Activated T-helper 1 cell treated with anti-CD3 and anti-CD28 coated beads, Interleukin-2, amount 50 U/mL, for 16 hours (primary cell): ENCODE data around the gene GPR183.

Experiments
- DNase-seq, 2 donors: peaks; one replicate each; pipeline ENCODE4 v3.0.0-alpha.2; 2020; ENCODE audit warnings: low read depth in 1 of 2, low spot score in 1 of 2

The GPR183 gene, protein sequence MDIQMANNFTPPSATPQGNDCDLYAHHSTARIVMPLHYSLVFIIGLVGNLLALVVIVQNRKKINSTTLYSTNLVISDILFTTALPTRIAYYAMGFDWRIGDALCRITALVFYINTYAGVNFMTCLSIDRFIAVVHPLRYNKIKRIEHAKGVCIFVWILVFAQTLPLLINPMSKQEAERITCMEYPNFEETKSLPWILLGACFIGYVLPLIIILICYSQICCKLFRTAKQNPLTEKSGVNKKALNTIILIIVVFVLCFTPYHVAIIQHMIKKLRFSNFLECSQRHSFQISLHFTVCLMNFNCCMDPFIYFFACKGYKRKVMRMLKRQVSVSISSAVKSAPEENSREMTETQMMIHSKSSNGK

DNA sequence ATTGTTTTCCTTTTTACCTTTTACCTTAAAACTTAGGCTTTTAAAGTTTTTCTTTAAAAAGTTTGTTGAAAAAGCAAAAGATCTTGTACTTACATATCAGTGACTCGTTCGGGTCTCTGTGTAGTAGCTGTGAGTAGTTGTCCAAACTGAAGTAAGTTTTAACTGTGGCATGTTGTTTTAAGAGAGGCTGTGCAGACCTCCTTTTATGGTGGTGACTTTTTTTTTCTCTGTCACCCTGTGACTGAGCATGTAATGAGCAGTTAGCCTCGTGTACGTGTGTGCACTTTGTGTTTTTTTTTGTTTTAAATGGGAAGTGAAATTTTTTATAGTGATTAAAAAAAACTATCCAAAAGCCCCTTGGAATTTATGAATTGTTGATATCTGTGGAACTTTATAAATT lies at the start of gene GPR183:
GPR183 (minus strand) TSS at position 153 of the 400 bp plus-strand sequence. CDS start 11,254 bp downstream, outside the sequence.
- DNase-seq = no peak

DNA sequence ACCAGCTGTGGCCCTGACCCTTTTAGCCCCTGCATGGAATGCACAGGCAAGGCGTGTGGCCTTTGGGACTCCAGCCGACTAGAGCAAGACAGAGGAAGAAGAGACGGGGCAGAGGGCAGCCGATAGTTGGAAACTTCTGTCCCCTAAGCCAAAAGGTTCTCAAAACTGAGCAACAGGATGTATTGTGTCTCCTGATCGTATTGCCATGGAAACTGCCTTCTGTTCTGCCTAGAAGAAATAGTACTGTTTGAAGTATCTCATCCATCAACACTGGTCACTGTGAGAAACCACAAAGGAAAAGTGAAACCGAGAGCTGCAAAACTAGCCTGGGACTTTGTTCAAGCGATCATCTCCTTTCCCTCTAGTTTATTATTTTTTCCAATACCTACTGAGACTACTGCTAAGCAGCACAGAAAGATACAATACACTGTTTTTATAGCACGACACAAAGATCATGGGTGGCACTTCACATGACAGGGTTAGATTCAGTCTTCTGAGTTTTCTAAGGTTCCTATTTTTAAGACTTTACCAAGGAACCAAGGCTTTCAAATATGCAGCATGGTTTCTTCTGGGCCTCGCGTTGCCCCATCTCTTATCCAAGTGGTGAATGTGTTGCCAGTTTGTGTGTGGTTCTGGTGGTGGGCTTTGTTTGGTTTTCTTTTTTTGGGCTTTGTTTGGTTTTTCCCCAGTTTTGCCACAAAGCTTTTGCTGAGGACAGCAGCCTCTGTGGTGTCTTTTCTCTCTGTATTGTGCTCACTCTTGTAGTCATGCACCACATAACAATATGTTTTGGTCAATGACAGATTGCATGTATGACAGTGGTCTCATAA lies 49.3 kb upstream of the GPR183 start:
- DNase-seq = no peak

DNA sequence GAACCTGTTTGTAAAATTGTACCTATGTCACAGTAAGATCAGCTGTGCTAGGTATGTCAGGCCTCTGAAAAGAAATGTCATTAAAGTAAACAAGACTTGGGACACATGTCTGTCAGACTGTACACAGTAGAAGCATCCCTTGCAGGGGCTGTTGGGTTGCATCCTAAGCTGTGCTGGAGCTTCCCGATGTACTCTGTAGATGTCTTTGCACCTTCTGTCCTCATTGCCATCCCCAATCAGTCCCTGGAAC lies 48.7 kb upstream of the GPR183 start:
- no peak for DNase-seq

DNA sequence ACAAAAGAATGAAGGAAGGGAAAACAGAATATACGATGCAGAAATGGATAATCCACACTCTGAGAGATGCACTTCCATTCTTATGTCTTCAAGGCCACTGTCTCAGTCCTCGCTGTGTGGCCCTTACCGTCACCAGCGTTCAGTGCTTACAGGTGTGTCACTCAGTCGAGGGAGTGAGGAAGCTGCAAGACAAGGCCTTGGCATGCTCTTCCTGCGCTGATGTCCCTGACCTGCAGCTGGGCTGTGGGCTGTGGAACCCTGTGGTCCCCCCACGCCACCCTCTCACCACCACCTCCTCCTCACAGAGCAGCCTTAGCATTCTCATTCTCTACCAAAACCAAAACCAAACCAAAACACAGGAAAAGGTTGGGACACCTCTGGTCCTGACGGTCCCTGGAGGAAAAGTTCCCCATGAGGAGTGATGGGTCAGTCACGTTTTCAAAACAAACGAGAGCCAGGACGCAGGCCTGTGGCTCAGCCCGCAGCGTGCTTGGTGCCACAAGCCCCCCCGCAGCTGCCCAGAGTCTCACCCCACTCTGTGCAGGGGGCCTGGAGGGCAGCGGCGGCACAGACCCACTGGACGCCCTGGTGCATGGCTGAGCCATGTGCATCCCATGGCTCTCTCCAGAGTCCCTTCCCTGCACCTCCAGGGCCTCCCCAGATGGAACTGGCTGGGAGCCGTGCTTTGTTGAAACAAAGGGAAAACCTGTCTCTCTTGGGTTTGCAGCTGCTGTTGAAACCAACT lies 48.2 kb upstream of the GPR183 start:
- DNase-seq = no peak

DNA sequence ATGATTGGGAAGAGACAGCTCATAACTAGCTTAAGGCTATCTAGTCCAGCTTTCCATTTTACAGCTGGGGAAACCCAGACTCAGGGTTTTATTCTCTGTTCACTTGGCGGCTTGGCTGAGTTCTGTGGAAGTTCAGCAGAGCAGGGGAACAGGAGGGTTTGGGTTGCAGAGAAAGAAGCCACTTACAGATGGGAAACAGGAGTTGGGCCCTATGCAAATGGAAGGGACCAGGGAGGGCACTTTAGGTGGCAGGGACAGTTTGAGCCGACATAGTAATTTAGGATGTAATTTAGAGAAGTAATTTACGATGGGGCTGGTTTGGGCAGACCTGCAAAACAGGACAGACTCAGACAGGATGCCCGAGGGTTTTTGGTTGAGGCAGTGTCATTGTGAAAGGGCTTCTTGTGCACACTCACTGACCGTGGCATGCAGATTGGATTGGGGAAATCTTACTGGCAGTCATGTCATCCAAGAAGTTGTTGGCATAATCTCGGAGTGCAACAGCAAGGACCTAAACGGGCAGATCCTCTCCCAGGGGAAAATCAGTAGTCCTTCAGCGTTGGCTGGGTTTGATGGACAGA lies 47.3 kb upstream of the GPR183 start:
- no peak for DNase-seq

DNA sequence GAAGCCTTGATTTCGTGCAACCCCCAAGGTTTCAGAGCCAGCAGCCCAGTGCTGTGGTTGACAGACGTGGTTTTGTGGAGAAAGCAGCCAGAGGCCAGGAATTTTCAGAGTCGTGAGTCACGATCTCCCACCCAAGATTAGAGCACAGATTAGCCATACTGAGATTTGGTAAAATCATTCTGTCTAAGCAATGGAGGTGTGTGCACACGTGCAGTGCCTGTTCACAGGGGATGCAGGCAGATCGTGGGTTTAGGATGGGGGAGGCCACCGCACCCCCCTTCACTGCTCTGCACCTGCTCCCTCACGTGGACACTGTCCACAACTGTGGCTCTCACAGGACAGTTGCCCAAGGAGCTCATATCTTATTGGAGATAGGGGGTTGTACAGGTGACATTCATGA lies 46.6 kb upstream of the GPR183 start:
- DNase-seq = no peak

DNA sequence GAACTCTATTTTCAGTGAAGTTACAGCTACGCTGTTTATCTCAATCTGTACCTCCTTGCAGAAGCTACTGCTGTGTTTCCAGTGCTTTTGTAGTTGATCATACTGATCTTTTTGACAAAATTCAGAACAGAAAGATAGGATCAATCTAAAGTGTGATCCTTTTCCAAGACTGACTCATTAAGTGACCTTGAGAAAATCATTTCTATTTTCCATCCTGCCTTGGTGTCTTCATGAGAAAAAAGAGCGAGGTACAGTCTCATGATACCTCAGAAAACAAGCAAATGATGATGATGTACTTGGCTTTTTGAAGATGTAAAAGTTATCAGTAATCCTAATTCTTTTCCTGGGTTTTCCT lies 46.0 kb upstream of the GPR183 start:
- no peak for DNase-seq

DNA sequence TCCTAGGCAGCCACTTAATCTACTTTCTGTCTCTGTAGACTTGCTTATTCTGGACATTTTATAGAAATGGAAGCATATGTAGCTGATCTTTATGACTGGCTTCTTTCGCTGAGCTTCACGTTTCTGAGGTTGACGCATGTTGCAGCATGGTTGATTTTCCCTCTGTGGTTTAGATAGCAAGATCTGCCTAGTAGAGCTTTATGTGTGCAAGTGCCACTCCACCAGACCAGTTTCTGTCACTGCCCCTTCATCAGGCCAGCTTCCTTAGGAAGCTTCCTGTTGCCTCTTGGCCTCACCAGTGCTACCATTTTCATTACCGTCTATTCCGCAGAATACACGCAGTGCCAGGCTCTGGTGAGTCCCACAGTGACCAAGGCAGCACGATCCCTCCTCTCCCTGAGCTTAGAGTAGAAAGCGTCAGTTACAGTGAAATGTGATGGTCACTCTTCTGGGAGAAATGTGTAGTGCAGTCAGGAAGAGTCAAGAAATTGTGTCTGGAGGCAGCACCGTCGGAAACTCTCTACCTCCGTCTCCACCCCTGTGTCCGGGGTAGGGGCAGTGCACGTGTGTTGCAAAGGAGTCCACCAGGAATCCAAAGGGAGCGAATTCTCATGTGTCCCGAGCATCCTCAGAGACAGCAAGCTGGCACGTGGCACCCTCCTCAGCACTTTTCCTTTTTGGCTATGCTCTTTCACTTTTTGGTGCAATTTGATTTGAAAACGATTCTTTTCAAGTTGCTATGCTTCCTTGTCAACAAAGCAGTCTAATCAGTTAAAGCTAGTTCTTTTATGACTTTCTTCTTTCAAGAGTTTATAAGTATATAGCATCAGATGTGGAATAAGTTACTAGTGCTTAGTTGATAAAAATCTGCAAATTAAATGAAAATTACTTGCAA lies 45.4 kb upstream of the GPR183 start:
- no peak for DNase-seq

DNA sequence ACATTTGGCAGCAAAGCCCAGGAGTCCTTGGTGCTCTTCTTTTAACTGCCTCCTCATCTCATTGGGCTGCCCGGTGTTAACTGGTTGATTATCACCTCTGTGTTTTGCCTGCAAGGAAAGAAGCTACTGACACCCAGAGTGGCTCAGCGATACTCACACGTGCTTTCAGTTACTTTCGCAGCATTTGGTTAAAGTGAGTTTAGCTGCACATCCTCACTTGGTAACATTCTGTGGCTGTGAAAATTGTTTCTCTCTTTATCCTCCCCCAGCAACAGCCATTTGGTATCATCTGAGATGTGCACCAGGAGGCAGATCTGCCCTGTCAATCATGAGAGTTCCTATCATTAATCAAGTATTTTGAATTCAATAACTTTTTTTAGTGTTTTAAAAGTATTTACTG lies 44.6 kb upstream of the GPR183 start:
- DNase-seq = no peak

DNA sequence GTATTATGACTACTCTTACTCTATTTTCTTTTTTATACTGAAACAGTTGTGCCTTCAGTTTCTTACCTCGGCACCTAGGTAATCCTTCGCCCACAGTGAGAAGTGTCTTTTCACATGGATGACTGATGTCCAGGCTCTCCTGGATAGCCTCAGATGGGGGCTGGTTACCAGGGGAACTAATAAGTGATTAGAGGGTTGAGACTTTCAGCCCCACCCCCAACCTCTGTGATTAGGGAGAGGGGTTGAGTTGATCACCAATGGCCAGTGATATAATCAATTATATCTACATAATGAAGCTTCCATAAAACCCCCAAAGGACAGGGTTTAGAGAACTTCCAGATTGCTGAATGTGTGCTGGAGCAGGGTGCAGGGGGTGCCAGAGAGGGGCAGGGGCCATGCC lies 43.0 kb upstream of the GPR183 start:
- no peak for DNase-seq

DNA sequence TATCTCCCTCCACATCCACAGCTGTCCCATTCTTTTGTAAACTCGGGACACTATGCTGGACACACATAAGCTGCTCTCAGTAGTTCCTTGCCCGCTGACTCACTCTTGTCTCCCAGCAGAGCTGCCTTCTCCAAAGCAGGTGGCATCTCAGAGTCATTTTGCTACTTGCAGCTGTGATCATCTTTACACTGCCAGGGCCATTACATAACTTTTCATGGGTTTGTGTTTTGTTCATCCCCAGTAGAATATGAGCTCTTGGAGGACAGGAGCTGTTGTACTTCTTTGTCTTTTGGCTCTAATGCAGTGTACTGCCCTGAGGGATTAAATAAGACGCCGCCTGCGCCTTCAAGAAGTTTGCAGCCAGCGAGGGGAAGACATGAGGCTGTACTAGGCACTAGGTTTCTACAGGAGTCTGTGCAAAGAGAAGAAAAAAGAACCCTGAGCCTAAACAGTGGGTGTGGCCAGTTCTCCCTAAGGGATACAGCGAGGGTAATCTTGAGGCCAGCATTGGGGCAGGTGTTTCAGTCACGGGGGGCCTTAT lies 40.8 kb upstream of the GPR183 start:
- no peak for DNase-seq

DNA sequence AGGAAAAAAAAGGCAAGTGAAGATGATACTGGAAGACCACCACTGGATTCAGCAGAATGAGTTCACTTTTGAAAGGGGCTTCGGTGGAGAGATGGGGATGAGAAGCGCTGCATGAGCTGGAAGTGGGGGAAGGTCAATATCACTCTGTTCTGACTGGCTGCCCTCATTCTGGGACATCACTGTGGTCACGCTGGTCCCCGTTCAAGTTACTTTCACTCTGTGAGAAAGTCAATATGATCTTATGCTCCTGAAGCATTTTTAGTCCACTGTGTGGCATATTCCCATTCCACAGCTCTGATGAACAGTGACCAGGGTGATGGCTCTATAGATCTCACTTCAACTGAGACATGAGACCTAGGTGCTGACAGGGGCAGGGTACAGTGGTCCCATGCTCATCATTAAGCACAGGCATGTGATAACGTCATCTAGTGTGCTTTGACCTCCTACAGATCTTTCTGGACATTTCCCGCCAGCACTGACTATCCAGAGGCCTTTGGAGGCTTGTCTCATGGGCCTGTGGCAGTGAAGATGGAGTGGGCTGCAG lies 40.2 kb upstream of the GPR183 start:
- no peak for DNase-seq

DNA sequence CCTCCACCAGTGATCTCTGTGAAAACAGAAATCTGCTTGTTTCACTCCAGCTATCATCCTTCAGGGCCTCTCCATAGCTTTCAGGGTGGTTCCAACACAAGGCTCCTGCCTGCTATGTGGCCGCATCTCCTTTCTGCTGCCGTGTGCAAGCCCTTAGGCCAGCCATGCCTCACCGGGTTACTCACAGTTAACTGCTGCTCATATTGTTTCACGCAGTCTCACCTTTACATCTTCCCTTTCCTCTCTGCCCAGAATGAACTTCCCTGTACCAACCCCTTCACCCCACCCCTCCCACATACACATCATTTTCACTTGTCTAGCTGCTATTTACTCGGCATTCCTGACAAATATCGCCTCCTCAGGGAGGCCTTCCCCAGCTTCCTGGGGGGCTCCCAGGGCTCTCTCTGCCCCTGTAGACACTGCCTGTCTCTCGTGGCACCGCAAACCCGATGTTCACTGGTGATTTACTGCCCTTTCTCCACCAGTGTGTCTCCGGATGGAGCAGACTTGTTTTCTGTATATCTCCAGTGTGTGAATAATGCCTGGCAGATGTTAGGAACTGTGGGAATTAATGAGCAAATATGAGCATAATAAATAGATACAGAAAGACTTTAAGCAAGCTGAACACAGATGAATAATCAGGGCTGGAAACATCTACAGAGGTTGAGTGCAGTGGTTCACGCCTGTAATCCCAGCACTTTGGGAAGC lies 39.3 kb upstream of the GPR183 start:
- no peak for DNase-seq

DNA sequence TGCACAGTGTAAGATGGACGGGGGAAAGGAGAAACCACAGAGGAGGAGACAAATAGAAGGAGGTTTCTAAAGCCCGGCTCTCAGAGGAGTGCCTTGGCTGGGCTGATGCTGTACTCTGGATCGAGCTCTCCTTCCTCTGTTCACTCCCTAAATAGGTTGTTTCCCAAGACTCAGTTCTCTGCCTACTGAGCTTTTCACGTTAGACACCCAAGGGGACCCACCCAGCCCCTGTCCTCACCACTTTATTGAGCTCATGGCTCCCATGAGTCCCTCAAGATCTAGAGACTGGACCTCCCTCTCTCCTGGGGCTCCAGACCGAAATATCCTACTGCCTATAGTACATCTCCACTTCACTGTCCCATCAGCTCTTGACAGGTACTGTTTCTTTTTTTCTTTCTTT lies 38.1 kb upstream of the GPR183 start:
- DNase-seq = no peak

DNA sequence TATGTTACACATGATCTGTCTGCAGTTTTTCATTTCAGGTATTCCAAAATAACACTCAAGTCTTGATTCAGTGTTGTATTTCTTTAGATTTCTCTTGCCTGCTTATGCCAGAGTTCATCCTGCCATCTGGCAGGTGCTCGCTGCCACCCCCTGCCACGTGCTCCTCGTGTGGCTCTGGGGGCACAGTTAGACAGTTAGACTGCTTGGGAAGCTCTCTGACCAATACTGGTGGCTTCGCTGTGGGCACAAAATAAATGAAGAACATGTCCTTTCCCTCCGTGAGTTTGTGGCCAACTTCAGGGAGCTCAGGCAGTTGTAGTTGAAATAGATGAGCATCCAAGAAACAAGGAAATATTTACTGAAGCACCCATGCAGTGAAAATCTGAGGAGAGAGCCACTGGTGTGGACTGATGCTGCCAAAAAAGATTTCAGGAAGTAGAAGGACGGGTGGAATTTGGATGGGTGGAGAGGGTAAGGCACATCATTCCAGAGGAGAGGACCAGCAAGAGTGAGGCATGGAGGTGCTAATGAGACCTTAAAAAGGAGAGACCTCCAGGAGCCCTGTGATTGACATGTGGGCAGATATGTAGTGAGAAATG lies 37.5 kb upstream of the GPR183 start:
- no peak for DNase-seq

DNA sequence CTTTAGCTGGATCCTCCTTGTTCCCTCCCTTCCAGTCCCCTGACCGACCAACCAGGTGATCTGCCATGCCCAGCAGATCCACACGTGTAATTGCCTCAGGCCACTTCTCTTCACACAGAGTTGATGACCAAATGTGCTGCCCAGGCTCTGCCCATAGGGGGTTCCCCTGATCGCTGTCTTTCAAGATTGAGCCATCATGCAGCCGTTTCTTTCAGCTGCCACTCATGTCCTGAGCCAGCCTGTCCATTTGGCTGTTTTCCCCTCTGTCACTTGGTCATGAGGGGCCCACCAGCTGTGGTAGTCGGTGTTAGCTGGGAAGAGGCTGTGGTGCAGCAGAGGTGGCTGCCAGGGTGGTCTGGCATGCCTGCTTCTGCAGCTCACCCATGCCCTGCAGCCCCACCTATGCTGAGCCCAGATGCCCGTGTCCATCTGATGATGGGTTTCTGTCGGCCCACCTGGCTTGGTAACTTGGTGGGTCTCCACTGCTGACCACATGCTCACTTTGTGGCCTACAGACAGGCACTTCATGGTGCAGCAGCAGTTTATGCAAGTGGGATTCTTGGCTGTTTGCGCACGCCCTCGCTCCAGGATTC lies 35.6 kb upstream of the GPR183 start:
- DNase-seq = no peak

DNA sequence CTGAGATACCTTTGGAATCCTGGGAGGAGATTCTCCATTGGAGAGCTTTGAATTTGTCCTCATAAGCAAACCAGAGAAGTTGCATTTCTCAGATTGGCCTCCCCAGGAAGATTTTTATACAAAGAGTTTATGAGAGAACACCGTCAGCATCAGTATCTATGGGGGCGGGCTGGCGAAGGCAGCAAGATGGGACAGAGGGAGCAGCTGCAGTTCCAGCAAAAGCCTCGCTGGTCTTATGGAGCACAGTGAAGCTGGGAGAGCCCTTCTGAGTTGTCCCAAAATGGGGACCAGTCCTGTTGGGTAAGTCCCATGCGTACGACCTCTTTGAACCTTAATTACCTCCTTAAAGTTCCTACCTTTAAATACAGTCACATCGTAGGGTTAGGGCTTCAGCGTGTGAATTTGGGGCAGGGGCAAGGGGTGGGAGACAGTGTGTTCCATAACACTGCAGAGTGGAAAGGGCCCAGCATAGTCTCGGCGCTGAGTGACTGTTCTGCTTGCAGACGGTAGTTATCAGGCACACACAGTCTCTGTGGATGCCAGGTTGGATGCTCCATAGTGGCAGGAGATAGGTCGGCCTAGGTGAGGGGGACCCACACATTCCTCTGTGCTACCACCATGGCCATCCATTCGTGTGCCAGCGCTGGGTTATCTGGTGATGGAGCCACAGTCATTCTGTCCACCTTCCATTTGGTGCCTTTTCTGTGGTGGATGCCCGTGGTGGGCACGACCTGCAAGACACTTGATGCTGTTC lies 34.9 kb upstream of the GPR183 start:
- DNase-seq = no peak

DNA sequence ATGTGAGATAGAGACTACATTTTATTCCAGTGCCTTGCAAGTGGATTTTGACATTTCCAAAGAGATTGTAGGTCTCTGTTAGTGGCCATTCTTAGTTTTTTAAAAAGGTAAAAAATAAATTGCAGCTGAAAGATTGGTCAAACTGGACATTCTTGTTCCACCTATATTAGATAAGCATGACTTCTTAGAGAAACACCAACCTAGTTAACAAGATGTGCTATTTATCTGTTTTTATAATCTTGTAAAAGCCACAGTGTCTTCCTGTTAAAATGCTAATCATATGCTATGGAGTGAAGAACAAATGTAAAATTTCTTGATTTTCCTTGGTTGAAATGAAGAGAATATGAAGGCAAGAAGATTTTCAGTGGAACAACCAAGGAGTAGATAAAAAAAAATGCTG lies 33.4 kb upstream of the GPR183 start:
- DNase-seq = no peak
